ENCODE data around the gene PAPOLB.

Gene PAPOLB

GRCh38 chr7:4835398-4836205 is 26.2 kb downstream of the PAPOLB start:
- H3K9ac ChIP-seq (ENCODE audit: low read depth in 1 of 2, low read length in 2 of 2): no peak overlapping the region
- no peaks in the 10 kb centered on the region for H3K9me3 ChIP-seq (ENCODE audit: control insufficient read depth in 1 of 2, low read length in 2 of 2)
- H3K27me3 ChIP-seq (ENCODE audit: control insufficient read depth in 1 of 2, insufficient read depth in 2 of 2, low read length in 2 of 2): no peaks in the 10 kb centered on the region
- H3K36me3 ChIP-seq (ENCODE audit: control insufficient read depth in 1 of 2, insufficient read depth in 2 of 2, low read length in 2 of 2): no peaks in the 10 kb centered on the region
- H3K27ac ChIP-seq (ENCODE audit: low read depth, low read length): no peak overlapping the region
- H3K4me3 ChIP-seq (ENCODE audit: low read depth in 1 of 2, low read length in 2 of 2): no peak overlapping the region
- no peaks in the 10 kb centered on the region for H3K4me1 ChIP-seq (ENCODE audit: control insufficient read depth in 1 of 2, insufficient read depth in 2 of 2, low read length in 2 of 2)

GRCh38 chr7:4834601-4835397 is 27.0 kb downstream of the PAPOLB start:
- Histone ChIP-seq H3K4me1 (ENCODE audit: control insufficient read depth in 1 of 2, insufficient read depth in 2 of 2, low read length in 2 of 2) (no peaks in the 10 kb centered on the region), H3K9me3 (ENCODE audit: control insufficient read depth in 1 of 2, low read length in 2 of 2) (no peaks in the 10 kb centered on the region), H3K27ac (ENCODE audit: low read depth, low read length) (no peak overlapping the region), H3K36me3 (ENCODE audit: control insufficient read depth in 1 of 2, insufficient read depth in 2 of 2, low read length in 2 of 2) (no peaks in the 10 kb centered on the region), H3K4me3 (ENCODE audit: low read depth in 1 of 2, low read length in 2 of 2) (no peak overlapping the region), H3K9ac (ENCODE audit: low read depth in 1 of 2, low read length in 2 of 2) (no peak overlapping the region), H3K27me3 (ENCODE audit: control insufficient read depth in 1 of 2, insufficient read depth in 2 of 2, low read length in 2 of 2) (no peaks in the 10 kb centered on the region)

GRCh38 chr7:4833691-4834600 is 27.9 kb downstream of the PAPOLB start:
- no peaks in the 10 kb centered on the region for H3K27me3 ChIP-seq (ENCODE audit: control insufficient read depth in 1 of 2, insufficient read depth in 2 of 2, low read length in 2 of 2)
- H3K9ac ChIP-seq (ENCODE audit: low read depth in 1 of 2, low read length in 2 of 2): no peak overlapping the region
- H3K27ac ChIP-seq (ENCODE audit: low read depth, low read length): no peak overlapping the region
- H3K9me3 ChIP-seq (ENCODE audit: control insufficient read depth in 1 of 2, low read length in 2 of 2): no peaks in the 10 kb centered on the region
- no peaks in the 10 kb centered on the region for H3K4me1 ChIP-seq (ENCODE audit: control insufficient read depth in 1 of 2, insufficient read depth in 2 of 2, low read length in 2 of 2)
- H3K36me3 ChIP-seq (ENCODE audit: control insufficient read depth in 1 of 2, insufficient read depth in 2 of 2, low read length in 2 of 2): no peaks in the 10 kb centered on the region
- no peak overlapping the region for H3K4me3 ChIP-seq (ENCODE audit: low read depth in 1 of 2, low read length in 2 of 2)

GRCh38 chr7:4833176-4833575 is 28.7 kb downstream of the PAPOLB start:
- no peak overlapping the region for H3K27ac ChIP-seq (ENCODE audit: low read depth, low read length)
- H3K9ac ChIP-seq (ENCODE audit: low read depth in 1 of 2, low read length in 2 of 2): no peak overlapping the region
- no peaks in the 10 kb centered on the region for H3K4me1 ChIP-seq (ENCODE audit: control insufficient read depth in 1 of 2, insufficient read depth in 2 of 2, low read length in 2 of 2)
- H3K4me3 ChIP-seq (ENCODE audit: low read depth in 1 of 2, low read length in 2 of 2): no peak overlapping the region
- H3K9me3 ChIP-seq (ENCODE audit: control insufficient read depth in 1 of 2, low read length in 2 of 2): no peaks in the 10 kb centered on the region
- H3K27me3 ChIP-seq (ENCODE audit: control insufficient read depth in 1 of 2, insufficient read depth in 2 of 2, low read length in 2 of 2): no peaks in the 10 kb centered on the region
- H3K36me3 ChIP-seq (ENCODE audit: control insufficient read depth in 1 of 2, insufficient read depth in 2 of 2, low read length in 2 of 2): no peaks in the 10 kb centered on the region

- Histone ChIP-seq H3K4me1 (ENCODE audit: control insufficient read depth in 1 of 2, insufficient read depth in 2 of 2, low read length in 2 of 2) (no peaks in the 10 kb centered on the region), H3K27ac (ENCODE audit: low read depth, low read length) (no peak overlapping the region), H3K36me3 (ENCODE audit: control insufficient read depth in 1 of 2, insufficient read depth in 2 of 2, low read length in 2 of 2) (no peaks in the 10 kb centered on the region), H3K4me3 (ENCODE audit: low read depth in 1 of 2, low read length in 2 of 2) (no peak overlapping the region), H3K27me3 (ENCODE audit: control insufficient read depth in 1 of 2, insufficient read depth in 2 of 2, low read length in 2 of 2) (no peaks in the 10 kb centered on the region), H3K9ac (ENCODE audit: low read depth in 1 of 2, low read length in 2 of 2) (no peak overlapping the region), H3K9me3 (ENCODE audit: control insufficient read depth in 1 of 2, low read length in 2 of 2) (no peaks in the 10 kb centered on the region)
These were observed 29.1 kb downstream of the PAPOLB start for GRCh38 chr7:4832711-4833110.

- Histone ChIP-seq H3K9ac (ENCODE audit: low read depth in 1 of 2, low read length in 2 of 2) (no peak overlapping the region), H3K4me1 (ENCODE audit: control insufficient read depth in 1 of 2, insufficient read depth in 2 of 2, low read length in 2 of 2) (no peaks in the 10 kb centered on the region), H3K9me3 (ENCODE audit: control insufficient read depth in 1 of 2, low read length in 2 of 2) (no peaks in the 10 kb centered on the region), H3K4me3 (ENCODE audit: low read depth in 1 of 2, low read length in 2 of 2) (no peak overlapping the region), H3K36me3 (ENCODE audit: control insufficient read depth in 1 of 2, insufficient read depth in 2 of 2, low read length in 2 of 2) (no peaks in the 10 kb centered on the region), H3K27me3 (ENCODE audit: control insufficient read depth in 1 of 2, insufficient read depth in 2 of 2, low read length in 2 of 2) (no peaks in the 10 kb centered on the region), H3K27ac (ENCODE audit: low read depth, low read length) (no peak overlapping the region)
These were observed 29.9 kb downstream of the PAPOLB start for GRCh38 chr7:4831723-4832495.

GRCh38 chr7:4830176-4830575 is 31.7 kb downstream of the PAPOLB start:
- H3K4me3 ChIP-seq (ENCODE audit: low read depth in 1 of 2, low read length in 2 of 2): no peak overlapping the region
- no peaks in the 10 kb centered on the region for H3K9me3 ChIP-seq (ENCODE audit: control insufficient read depth in 1 of 2, low read length in 2 of 2)
- H3K9ac ChIP-seq (ENCODE audit: low read depth in 1 of 2, low read length in 2 of 2): no peak overlapping the region
- H3K36me3 ChIP-seq (ENCODE audit: control insufficient read depth in 1 of 2, insufficient read depth in 2 of 2, low read length in 2 of 2): no peaks in the 10 kb centered on the region
- no peak overlapping the region for H3K27ac ChIP-seq (ENCODE audit: low read depth, low read length)
- H3K27me3 ChIP-seq (ENCODE audit: control insufficient read depth in 1 of 2, insufficient read depth in 2 of 2, low read length in 2 of 2): no peaks in the 10 kb centered on the region
- H3K4me1 ChIP-seq (ENCODE audit: control insufficient read depth in 1 of 2, insufficient read depth in 2 of 2, low read length in 2 of 2): no peaks in the 10 kb centered on the region

- Histone ChIP-seq H3K27ac (ENCODE audit: low read depth, low read length) (no peak overlapping the region), H3K9me3 (ENCODE audit: control insufficient read depth in 1 of 2, low read length in 2 of 2) (no peaks in the 10 kb centered on the region), H3K27me3 (ENCODE audit: control insufficient read depth in 1 of 2, insufficient read depth in 2 of 2, low read length in 2 of 2) (no peaks in the 10 kb centered on the region), H3K9ac (ENCODE audit: low read depth in 1 of 2, low read length in 2 of 2) (no peak overlapping the region), H3K4me1 (ENCODE audit: control insufficient read depth in 1 of 2, insufficient read depth in 2 of 2, low read length in 2 of 2) (no peaks in the 10 kb centered on the region), H3K36me3 (ENCODE audit: control insufficient read depth in 1 of 2, insufficient read depth in 2 of 2, low read length in 2 of 2) (no peaks in the 10 kb centered on the region), H3K4me3 (ENCODE audit: low read depth in 1 of 2, low read length in 2 of 2) (no peak overlapping the region)
These were observed 33.0 kb downstream of the PAPOLB start for GRCh38 chr7:4828720-4829383.

- no peaks in the 10 kb centered on the region for H3K4me1 ChIP-seq (ENCODE audit: control insufficient read depth in 1 of 2, insufficient read depth in 2 of 2, low read length in 2 of 2)
- H3K9ac ChIP-seq (ENCODE audit: low read depth in 1 of 2, low read length in 2 of 2): no peak overlapping the region
- H3K27me3 ChIP-seq (ENCODE audit: control insufficient read depth in 1 of 2, insufficient read depth in 2 of 2, low read length in 2 of 2): no peaks in the 10 kb centered on the region
- no peaks in the 10 kb centered on the region for H3K36me3 ChIP-seq (ENCODE audit: control insufficient read depth in 1 of 2, insufficient read depth in 2 of 2, low read length in 2 of 2)
- H3K9me3 ChIP-seq (ENCODE audit: control insufficient read depth in 1 of 2, low read length in 2 of 2): no peaks in the 10 kb centered on the region
- H3K4me3 ChIP-seq (ENCODE audit: low read depth in 1 of 2, low read length in 2 of 2): no peak overlapping the region
- H3K27ac ChIP-seq (ENCODE audit: low read depth, low read length): no peak overlapping the region
These were observed 36.7 kb downstream of the PAPOLB start for GRCh38 chr7:4825081-4825480.

Data from duodenal mucosa (tissue), 2 donors.